GM21360 (cell line): ENCODE results near the gene JPT2.

Experiments used
- ATAC-seq: cut with Tn5 transposase; IDR thresholded peaks from one replicate; pipeline ENCODE4 v1.9.1; 2021; ENCODE audit warnings: mild to moderate bottlenecking, moderate library complexity; ENCODE audit not compliant: unreplicated experiment

The JPT2 gene

GRCh38 chr16:1677942-1678499, at the start of gene JPT2:
Gene JPT2, plus strand, starts transcription at chr16:1678279. Its CDS starts 34 bp downstream, at chr16:1678313.
- ATAC-seq = peak; percentile 83

- no peak for ATAC-seq
These were observed 47.4 kb upstream of the JPT2 start for GRCh38 chr16:1630450-1631213.

GRCh38 chr16:1631230-1631629, 46.8 kb upstream of the JPT2 start:
- ATAC-seq = no peak

GRCh38 chr16:1631931-1632637, 46.0 kb upstream of the JPT2 start:
- ATAC-seq = no peak

- ATAC-seq = no peak
These were observed 45.5 kb upstream of the JPT2 start for GRCh38 chr16:1632638-1632970.

- ATAC-seq = no peak
These were observed 44.8 kb upstream of the JPT2 start for GRCh38 chr16:1633310-1633709.

- ATAC-seq = no peak
These were observed 43.5 kb upstream of the JPT2 start for GRCh38 chr16:1634541-1634940.

GRCh38 chr16:1635070-1635469, 43.0 kb upstream of the JPT2 start:
- ATAC-seq = no peak

GRCh38 chr16:1637526-1637925, 40.6 kb upstream of the JPT2 start:
- ATAC-seq = no peak

- ATAC-seq = no peak
These were observed 39.3 kb upstream of the JPT2 start for GRCh38 chr16:1638757-1639156.

- ATAC-seq = no peak
These were observed 38.8 kb upstream of the JPT2 start for GRCh38 chr16:1639282-1639681.

- ATAC-seq = no peak
These were observed 38.2 kb upstream of the JPT2 start for GRCh38 chr16:1639860-1640259.

- no peak for ATAC-seq
These were observed 37.7 kb upstream of the JPT2 start for GRCh38 chr16:1640261-1640941.

GRCh38 chr16:1641261-1641660, 36.8 kb upstream of the JPT2 start:
- no peak for ATAC-seq

GRCh38 chr16:1642148-1642547, 35.9 kb upstream of the JPT2 start:
- no peak for ATAC-seq

- no peak for ATAC-seq
These were observed 35.3 kb upstream of the JPT2 start for GRCh38 chr16:1642753-1643152.

GRCh38 chr16:1643521-1643920, 34.6 kb upstream of the JPT2 start:
- ATAC-seq = no peak

GRCh38 chr16:1645914-1646525, 32.1 kb upstream of the JPT2 start:
- no peak for ATAC-seq

GRCh38 chr16:1647856-1648255, 30.2 kb upstream of the JPT2 start:
- no peak for ATAC-seq

- no peak for ATAC-seq
These were observed 27.9 kb upstream of the JPT2 start for GRCh38 chr16:1650131-1650530.
